Hepatocyte (in vitro differentiated cells): Measurements from ENCODE around the gene TM7SF3.

Experiments used
- CTCF ChIP-seq: fragments of 200-600 bp; sonication (generic); IDR thresholded peaks from 2 replicates; pipeline ENCODE4 v1.5.1; 2016; ENCODE audit warnings: antibody characterized with exemption, mild to moderate bottlenecking; ENCODE audit not compliant: poor library complexity
- EZH2 ChIP-seq: fragments of 200-600 bp; sonication (generic); IDR thresholded peaks from 2 replicates; pipeline ENCODE4 v1.6.1; 2016; ENCODE audit warnings: antibody characterized with exemption, mild to moderate bottlenecking, borderline replicate concordance

- TF ChIP-seq CTCF (no peak), EZH2 (no peak)
These were observed 47.3 kb downstream of the TM7SF3 start for GRCh38 chr12:26966842-26967241.
